ENCODE measurements around the gene ZNF132. TPM values are rescaled to one million over a fixed set of nuclear protein-coding genes. Genes with fewer than 3 reads are reported as not detected.

Gene ZNF132
- total RNA-seq, 4 donors from 2014 or later = 3.7 to 6.7 (median 4.5) TPM

- Histone ChIP-seq H3K4me3 (peak overlapping the region; percentile 60 to 67 (median 65)), H3K4me1 (peaks cover 17 to 37% (median 33%) of the 10 kb centered on the region in 4 donors), H3K27ac (replicated peaks in 1 of 4) (peak overlapping the region in 3 of 4 donors; percentile 23 to 81 (median 70)), H3K27me3 (peaks cover 0 to 26% (median 15%) of the 10 kb centered on the region in 4 donors), H3K9me3 (no peaks in the 10 kb centered on the region), H3K36me3 (peaks cover 0 to 1% (median under 1%) of the 10 kb centered on the region in 4 donors)
- WGBS = 61% methylated on average over 14 of the region's 18 CpGs
- no peak for TF ChIP-seq POLR2A (IDR thresholded peaks at IDR 0.05; ENCODE audit: low read depth)
- TF ChIP-seq CTCF (IDR thresholded peaks at IDR 0.05) = no peak
- TF ChIP-seq EP300 (IDR thresholded peaks at IDR 0.05) = no peak
- no peak for TF ChIP-seq POLR2AphosphoS5 (IDR thresholded peaks at IDR 0.05)
- no peak for DNase-seq (ENCODE audit: extremely low spot score)
- intact Hi-C loops (cut with DNase I) = loop anchor here (5.0 kb wide), 1 partner anchor 37 kb away; no protein-coding TSS in a partner anchor
Measured at GRCh38 chr19:58400316-58400915, 39.5 kb downstream of the ZNF132 start.

GRCh38 chr19:58399903-58400302, 40.0 kb downstream of the ZNF132 start:
- TF ChIP-seq EP300 (IDR thresholded peaks at IDR 0.05) (no peak), CTCF (IDR thresholded peaks at IDR 0.05) (no peak), POLR2A (IDR thresholded peaks at IDR 0.05; ENCODE audit: low read depth) (no peak), POLR2AphosphoS5 (IDR thresholded peaks at IDR 0.05) (no peak)
- Histone ChIP-seq H3K9me3 (no peaks in the 10 kb centered on the region), H3K4me3 (peak overlapping the region in 1 of 4 donors; percentile 65), H3K36me3 (peaks cover 0 to 6% (median 6%) of the 10 kb centered on the region in 4 donors), H3K4me1 (peaks cover 17 to 37% (median 33%) of the 10 kb centered on the region in 4 donors), H3K27ac (replicated peaks in 1 of 4) (no peak overlapping the region), H3K27me3 (peaks cover 0 to 29% (median 15%) of the 10 kb centered on the region in 4 donors)
- intact Hi-C loops (cut with DNase I) = loop anchor here (5.0 kb wide), 1 partner anchor 37 kb away; no protein-coding TSS in a partner anchor
- WGBS = 80% methylated on average over 1 of the region's 3 CpGs
- no peak for DNase-seq (ENCODE audit: extremely low spot score)

- intact Hi-C loops (cut with DNase I) = no loop called here
- no peak for DNase-seq (ENCODE audit: extremely low spot score)
- H3K36me3 ChIP-seq = peaks cover 13 to 20% (median 19%) of the 10 kb centered on the region in 4 donors
- WGBS = 92% methylated on average over 5 of the region's 6 CpGs
- H3K4me3 ChIP-seq = no peak overlapping the region
- no peaks in the 10 kb centered on the region for H3K9me3 ChIP-seq
- TF ChIP-seq POLR2A (IDR thresholded peaks at IDR 0.05; ENCODE audit: low read depth) = no peak
- H3K27me3 ChIP-seq = peaks cover 0 to 29% (median 15%) of the 10 kb centered on the region in 4 donors
- H3K4me1 ChIP-seq = peaks cover 17 to 37% (median 33%) of the 10 kb centered on the region in 4 donors
- H3K27ac ChIP-seq (replicated peaks in 1 of 4) = no peak overlapping the region
Measured at GRCh38 chr19:58398545-58398944, 41.4 kb downstream of the ZNF132 start.

GRCh38 chr19:58398087-58398486, 41.9 kb downstream of the ZNF132 start:
- 84% methylated on average over 4 of the region's 4 CpGs for WGBS
- TF ChIP-seq EP300 (IDR thresholded peaks at IDR 0.05) (no peak), POLR2A (IDR thresholded peaks at IDR 0.05; ENCODE audit: low read depth) (no peak), POLR2AphosphoS5 (IDR thresholded peaks at IDR 0.05) (no peak), CTCF (IDR thresholded peaks at IDR 0.05) (no peak)

GRCh38 chr19:58397533-58398037, 42.4 kb downstream of the ZNF132 start:
- TF ChIP-seq CTCF (IDR thresholded peaks at IDR 0.05) (no peak), POLR2A (IDR thresholded peaks at IDR 0.05; ENCODE audit: low read depth) (no peak), POLR2AphosphoS5 (IDR thresholded peaks at IDR 0.05) (no peak), EP300 (IDR thresholded peaks at IDR 0.05) (no peak)
- 81% methylated on average over 4 of the region's 7 CpGs for WGBS

More at GRCh38 chr19:58398087-58398486, 41.9 kb downstream of the ZNF132 start:
- no peaks in the 10 kb centered on the region for H3K9me3 ChIP-seq
- intact Hi-C loops (cut with DNase I) = no loop called here
- H3K4me1 ChIP-seq = peaks cover 17 to 37% (median 33%) of the 10 kb centered on the region in 4 donors
- H3K36me3 ChIP-seq = peaks cover 18 to 24% (median 24%) of the 10 kb centered on the region in 4 donors
- DNase-seq (ENCODE audit: extremely low spot score) = no peak
- no peak overlapping the region for H3K27ac ChIP-seq (replicated peaks in 1 of 4)
- no peak overlapping the region for H3K4me3 ChIP-seq
- H3K27me3 ChIP-seq = peaks cover 0 to 29% (median 15%) of the 10 kb centered on the region in 4 donors

More at GRCh38 chr19:58397533-58398037, 42.4 kb downstream of the ZNF132 start:
- Histone ChIP-seq H3K27ac (replicated peaks in 1 of 4) (no peak overlapping the region), H3K36me3 (peaks cover 23 to 30% (median 28%) of the 10 kb centered on the region in 4 donors), H3K9me3 (no peaks in the 10 kb centered on the region), H3K4me3 (no peak overlapping the region), H3K27me3 (peaks cover 0 to 29% (median 15%) of the 10 kb centered on the region in 4 donors), H3K4me1 (peaks cover 17 to 37% (median 33%) of the 10 kb centered on the region in 4 donors)
- no peak for DNase-seq (ENCODE audit: extremely low spot score)
- intact Hi-C loops (cut with DNase I) = no loop called here

Measured in esophagus muscularis mucosa (tissue), 4 donors.